AG04450 (cell line): ENCODE results near the gene GPR155. TPM values are rescaled to one million over a fixed set of nuclear protein-coding genes. Genes with fewer than 3 reads are reported as not detected.

Experiments
- CTCF ChIA-PET: fragments of 300-600, 350-600 bp; formaldehyde crosslinking; extraction: SDS; loops from one replicate; lab custom pipeline; 2022; ENCODE audit warnings: antibody characterized with exemption, inconsistent platforms; lab: Charles Lee
- POLR2A ChIA-PET: fragments of 350-600 bp; formaldehyde crosslinking; extraction: SDS; loops from one replicate; lab custom pipeline; 2021; ENCODE audit warnings: antibody characterized with exemption, inconsistent platforms; lab: Yijun Ruan, JAX
- DNase-seq: peaks from one replicate; pipeline ENCODE4 v3.0.0-alpha.2; 2011; ENCODE audit warnings: low read depth, low spot score
- H3K27ac ChIP-seq: one replicate; pipeline ENCODE4 v1.5.1; 2012; ENCODE audit warnings: low read depth, low read length, control low read depth
- H3K27me3 ChIP-seq: one replicate; pipeline ENCODE4 v1.6.0; 2012; ENCODE audit warnings: low read length; ENCODE audit not compliant: control insufficient read depth, insufficient read depth
- H3K4me3 ChIP-seq: 2 replicates; pipeline ENCODE4 v1.5.1; 2011; ENCODE audit warnings: mild to moderate bottlenecking, low read depth, low read length, control low read depth
- H3K9me3 ChIP-seq: 2 replicates; pipeline ENCODE4 v1.5.1; 2012; ENCODE audit warnings: low read length; ENCODE audit not compliant: control insufficient read depth, insufficient read depth
- polyA plus RNA-seq: library from polyadenylated mRNA; depleted of rRNA; stranded (reverse); fragments of >200 nt; gene quantifications from 2 replicates; pipeline ENCODE4 v1.2.3, GENCODE V29; 2011; rRNA removed
- TF ChIP-seq, protein P1 (sequence below): IDR thresholded peaks from 2 replicates; pipeline ENCODE4 v1.5.1; 2011; ENCODE audit warnings: low read depth, low read length, control low read depth, inconsistent platforms

The GPR155 gene
- polyA plus RNA-seq, 1 experiment: 5.4 TPM

- ChIA-PET CTCF (interaction anchor here (0.6 kb wide), 1 partner anchor 727 kb away, joined by 3 read pairs; no protein-coding TSS in a partner anchor), POLR2A (no interaction called here)
- Histone ChIP-seq H3K9me3 (no peaks in the 10 kb centered on the region), H3K27me3 (no peaks in the 10 kb centered on the region), H3K4me3 (no peak overlapping the region), H3K27ac (no peak overlapping the region)
- TF ChIP-seq, protein P1, sequence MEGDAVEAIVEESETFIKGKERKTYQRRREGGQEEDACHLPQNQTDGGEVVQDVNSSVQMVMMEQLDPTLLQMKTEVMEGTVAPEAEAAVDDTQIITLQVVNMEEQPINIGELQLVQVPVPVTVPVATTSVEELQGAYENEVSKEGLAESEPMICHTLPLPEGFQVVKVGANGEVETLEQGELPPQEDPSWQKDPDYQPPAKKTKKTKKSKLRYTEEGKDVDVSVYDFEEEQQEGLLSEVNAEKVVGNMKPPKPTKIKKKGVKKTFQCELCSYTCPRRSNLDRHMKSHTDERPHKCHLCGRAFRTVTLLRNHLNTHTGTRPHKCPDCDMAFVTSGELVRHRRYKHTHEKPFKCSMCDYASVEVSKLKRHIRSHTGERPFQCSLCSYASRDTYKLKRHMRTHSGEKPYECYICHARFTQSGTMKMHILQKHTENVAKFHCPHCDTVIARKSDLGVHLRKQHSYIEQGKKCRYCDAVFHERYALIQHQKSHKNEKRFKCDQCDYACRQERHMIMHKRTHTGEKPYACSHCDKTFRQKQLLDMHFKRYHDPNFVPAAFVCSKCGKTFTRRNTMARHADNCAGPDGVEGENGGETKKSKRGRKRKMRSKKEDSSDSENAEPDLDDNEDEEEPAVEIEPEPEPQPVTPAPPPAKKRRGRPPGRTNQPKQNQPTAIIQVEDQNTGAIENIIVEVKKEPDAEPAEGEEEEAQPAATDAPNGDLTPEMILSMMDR: no peak
- no peak for DNase-seq
Measured at GRCh38 chr2:174383796-174384195, 103.0 kb downstream of the GPR155 start.

Other genes starting within 250 kb of the GPR155 start
- 101 and 148 TPM in 2 replicates for gene OLA1, start 238.5 kb downstream of the GPR155 start, polyA plus RNA-seq
- not detected in 2 replicates for gene SP9, start 152.1 kb downstream of the GPR155 start, polyA plus RNA-seq
- 16.7 and 22.8 TPM in 2 replicates for gene SCRN3, start 91.3 kb downstream of the GPR155 start, polyA plus RNA-seq
- gene WIPF1, start 110.8 kb upstream of the GPR155 start, polyA plus RNA-seq: 10.7 and 12.4 TPM in 2 replicates